GM12878 (cell line): ENCODE results near the gene SLC15A5. TPM values are rescaled to one million over a fixed set of nuclear protein-coding genes. Genes with fewer than 3 reads are reported as not detected.

ENCODE experiments used
- ATAC-seq: fragments of 200-7000 bp; cut with Tn5 transposase; 3 replicates; pipeline ENCODE4 v1.9.1; 2020; ENCODE audit warnings: mild to moderate bottlenecking, moderate library complexity
- BruUV-seq: library from RNA; stranded (reverse); fragments of 400-500 nt; replicated peaks from 2 replicates; lab custom pipeline; 2021; lab: Mats Ljungman, UMichigan
- CTCF ChIA-PET: fragments of 300-600 bp; sonication (Branson Sonifier 250); formaldehyde crosslinking; extraction: SDS; loops from one replicate; lab custom pipeline; 2021; ENCODE audit warnings: inconsistent platforms; lab: Yijun Ruan, JAX
- POLR2A ChIA-PET: fragments of 350-600 bp; formaldehyde crosslinking; extraction: SDS; loops from one replicate; lab custom pipeline; 2021; ENCODE audit warnings: inconsistent platforms; lab: Charles Lee
- RAD21 ChIA-PET: fragments of 300-600 bp; sonication (Branson Sonifier 250); formaldehyde crosslinking; loops from one replicate; lab custom pipeline; 2023; ENCODE audit warnings: antibody characterized with exemption; ENCODE audit not compliant: unreplicated experiment; lab: Charles Lee
- SMC1A ChIA-PET: fragments of 300-600 bp; sonication (Branson Sonifier 250); formaldehyde crosslinking; loops from one replicate; lab custom pipeline; 2023; ENCODE audit not compliant: unreplicated experiment, uncharacterized antibody; lab: Charles Lee
- DNase-seq: peaks from one replicate; pipeline ENCODE4 v3.0.0-alpha.2; 2011; ENCODE audit warnings: low read depth, low spot score
- FAIRE-seq: peaks from 3 replicates; lab custom pipeline; 2011; peaks lifted over from hg19 to GRCh38; lab: Jason Lieb, UNC
- H2AFZ ChIP-seq: 2 replicates; pipeline ENCODE4 v1.6.0; 2011; ENCODE audit warnings: low read depth, low read length, control low read depth; ENCODE audit not compliant: control insufficient read depth
- H3K27ac ChIP-seq: 2 replicates; pipeline ENCODE4 v1.5.1; 2011; ENCODE audit warnings: control low read depth; ENCODE audit not compliant: control insufficient read depth, insufficient read depth
- H3K27me3 ChIP-seq, 2 experiments: replicated peaks in 1 of 2; 2 replicates each; pipeline versions ENCODE4 v1.6.0 to v1.6.1; 2011; ENCODE audit warnings: low read length in 1 of 2; ENCODE audit not compliant: control insufficient read depth in 2 of 2, insufficient read depth in 2 of 2
- H3K36me3 ChIP-seq, 2 experiments: 2 replicates each; pipeline ENCODE4 v1.5.1; 2011; ENCODE audit warnings: low read length in 1 of 2; ENCODE audit not compliant: control insufficient read depth in 2 of 2, insufficient read depth in 2 of 2
- H3K4me1 ChIP-seq: 2 replicates; pipeline ENCODE4 v1.6.1; 2011; ENCODE audit warnings: mild to moderate bottlenecking, low read length, moderate library complexity, mixed read lengths; ENCODE audit not compliant: control insufficient read depth, insufficient read depth
- H3K4me2 ChIP-seq: 2 replicates; pipeline ENCODE4 v1.6.0; 2011; ENCODE audit warnings: control low read depth; ENCODE audit not compliant: control insufficient read depth, insufficient read depth
- H3K4me3 ChIP-seq: fragments of 200-600 bp; sonication (generic); 2 replicates; pipeline ENCODE4 v1.5.1; 2016
- H3K79me2 ChIP-seq: 2 replicates; pipeline ENCODE4 v1.6.0; 2011; ENCODE audit warnings: low read length; ENCODE audit not compliant: control insufficient read depth, insufficient read depth
- H3K9ac ChIP-seq: 2 replicates; pipeline ENCODE4 v1.8.0; 2011; ENCODE audit warnings: low read length, control low read depth, mixed read lengths; ENCODE audit not compliant: control insufficient read depth, insufficient read depth
- H3K9me3 ChIP-seq: replicated peaks from 3 replicates; pipeline ENCODE4 v1.5.1; 2011; ENCODE audit warnings: mild to moderate bottlenecking, low read length; ENCODE audit not compliant: control insufficient read depth, insufficient read depth
- H4K20me1 ChIP-seq: 2 replicates; pipeline ENCODE4 v1.6.0; 2011; ENCODE audit not compliant: control insufficient read depth, insufficient read depth
- CEBPB ChIP-seq, 2 experiments: fragments of 150-350 bp in 1 of 2; IDR thresholded peaks; 2 replicates each; pipeline ENCODE4 v1.6.1; 2012 to 2014; ENCODE audit warnings: low read depth in 2 of 2, low read length in 2 of 2, borderline replicate concordance in 1 of 2, inconsistent platforms in 1 of 2
- EED ChIP-seq: sonication (generic); IDR thresholded peaks from 2 replicates; pipeline ENCODE4 v1.6.1; 2016; ENCODE audit warnings: antibody characterized with exemption, low read depth
- EZH2 ChIP-seq: IDR thresholded peaks from 2 replicates; pipeline ENCODE4 v1.6.1; 2012; ENCODE audit warnings: low read depth, mild to moderate bottlenecking, control low read depth, inconsistent platforms, low read length, borderline replicate concordance; ENCODE audit not compliant: control insufficient read depth
- HDGF ChIP-seq: fragments of 450-650 bp; IDR thresholded peaks from 2 replicates; pipeline ENCODE4 v1.6.1; 2016; ENCODE audit warnings: antibody characterized with exemption
- IRF4 ChIP-seq: IDR thresholded peaks from 2 replicates; pipeline ENCODE4 v1.6.1; 2011; ENCODE audit warnings: low read depth, low read length
- NFIC ChIP-seq: IDR thresholded peaks from 2 replicates; pipeline ENCODE4 v1.6.1; 2012; ENCODE audit warnings: low read depth, mild to moderate bottlenecking, inconsistent platforms, low read length, moderate library complexity
- NRF1 ChIP-seq: conservative IDR thresholded peaks from 2 replicates; pipeline ENCODE4 v1.6.1; 2011; ENCODE audit warnings: mild to moderate bottlenecking, low read depth, low read length, improper control_type of control experiment
- PML ChIP-seq: IDR thresholded peaks from 2 replicates; pipeline ENCODE4 v1.6.1; 2012; ENCODE audit warnings: low read length, inconsistent platforms
- RB1 ChIP-seq: fragments of 450-650 bp; formaldehyde crosslinking; IDR thresholded peaks from 2 replicates; pipeline ENCODE4 v1.6.1; 2017; ENCODE audit warnings: mild to moderate bottlenecking, borderline replicate concordance
- SMAD1 ChIP-seq: fragments of 450-650 bp; IDR thresholded peaks from 2 replicates; pipeline ENCODE4 v1.6.1; 2018; ENCODE audit warnings: mild to moderate bottlenecking, low read depth; ENCODE audit not compliant: partially characterized antibody
- SP1 ChIP-seq: IDR thresholded peaks from one replicate; pipeline ENCODE4 v1.6.1; 2011; ENCODE audit warnings: low read depth, low read length
- SRF ChIP-seq, 2 experiments: IDR thresholded peaks; 2 replicates each; pipeline ENCODE4 v1.6.1; 2011; ENCODE audit warnings: low read depth in 2 of 2, low read length in 2 of 2, mild to moderate bottlenecking in 1 of 2, moderate library complexity in 1 of 2
- TARDBP ChIP-seq: IDR thresholded peaks from 2 replicates; pipeline ENCODE4 v1.6.1; 2016; ENCODE audit warnings: borderline replicate concordance
- TCF3 ChIP-seq: IDR thresholded peaks from 2 replicates; pipeline ENCODE4 v1.6.1; 2012; ENCODE audit warnings: low read depth, mild to moderate bottlenecking, low read length, borderline replicate concordance; ENCODE audit not compliant: insufficient read depth
- YY1 ChIP-seq: IDR thresholded peaks from 2 replicates; pipeline ENCODE4 v1.6.1; 2011; ENCODE audit warnings: low read depth, mild to moderate bottlenecking, low read length
- ZSCAN29 ChIP-seq: fragments of 450-650 bp; IDR thresholded peaks from 2 replicates; pipeline ENCODE4 v1.6.1; 2017; ENCODE audit warnings: mild to moderate bottlenecking, moderate library complexity
- ZZZ3 ChIP-seq: IDR thresholded peaks from 2 replicates; pipeline ENCODE4 v1.6.1; 2011; ENCODE audit warnings: low read depth; ENCODE audit not compliant: control insufficient read depth, insufficient read length
- WGBS: methylation state at CpG from one replicate; pipeline ENCODE4 v1.1.6; 2016; ENCODE audit warnings: low lambda C conversion rate; ENCODE audit not compliant: insufficient replicate concordance, insufficient coverage; ENCODE audit errors: missing lambda C conversion rate; 5-methylcytosine and 5-hydroxymethylcytosine counted together
- in situ Hi-C: fragments of 300-500 bp; cut with MboI; formaldehyde crosslinking; loops from 9 replicates; pipeline ENCODE4 v1.14.3; 2018; ENCODE audit warnings: mixed read lengths
- intact Hi-C: fragments of 100-400 bp; cut with micrococcal nuclease; formaldehyde crosslinking; loops from one replicate; pipeline ENCODE4 v1.14.2; 2022; ENCODE audit not compliant: unreplicated experiment
- polyA plus RNA-seq, 11 experiments: library from polyadenylated mRNA; depleted of rRNA in 4 of 11; unstranded in 6 of 11; stranded (reverse) in 5 of 11; fragments of >200 nt; fragmentation: Nextera tagmentation in 4 of 11; fragmentation: Illumina TruSeq in 1 of 11; extraction: Ambion mirVana in 4 of 11; extraction: Trizol in 1 of 11; gene quantifications; 1 replicate in 1 of 11; 2 replicates in 10 of 11; pipeline versions ENCODE4 v1.2.1 to v1.2.3, GENCODE V29; 2011 to 2016; ENCODE audit warnings: inconsistent platforms in 2 of 11, missing spikeins in 2 of 11, low read depth in 1 of 11
- total RNA-seq, 4 experiments: library from RNA; depleted of rRNA in 3 of 4; stranded (reverse); fragments of >200 nt in 3 of 4; fragmentation: Illumina TruSeq in 1 of 4; extraction: Trizol in 1 of 4; gene quantifications; 2 replicates each; pipeline versions ENCODE4 v1.2.1 to v1.2.3, GENCODE V29; 2013 to 2021

The SLC15A5 gene
- total and polyA plus RNA-seq, 10 of the 15 experiments (the other 5 are each of a cell fraction or from before 2014, with no cell fraction given), result not detected

GRCh38 chr12:16323638-16324037, 46.2 kb upstream of the SLC15A5 start:
- H3K9me3 ChIP-seq, result no peaks in the 10 kb centered on the region; the same call in 2 of the 3 replicates
- H3K9ac ChIP-seq, result no peak overlapping the region
- H3K4me1 ChIP-seq, result no peaks in the 10 kb centered on the region
- ChIA-PET CTCF (no interaction called here), RAD21 (no interaction called here)
- H2AFZ ChIP-seq, result no peak overlapping the region
- intact Hi-C loops, result no loop called here
- no peak overlapping the region for H3K27ac ChIP-seq
- BruUV-seq, result no TSS peak
- in situ Hi-C loops, result no loop called here
- no peak overlapping the region for H3K4me3 ChIP-seq
- TF ChIP-seq SRF (IDR thresholded peaks at IDR 0.05; ENCODE audit: low read depth in 2 of 2, low read length in 2 of 2), result no peak
- TF ChIP-seq PML, result no peak
- no peak for TF ChIP-seq CEBPB (IDR thresholded peaks at IDR 0.05; ENCODE audit: borderline replicate concordance in 1 of 2, low read depth in 2 of 2, low read length in 2 of 2)
- TF ChIP-seq, all 136 proteins: peak for 0
- no peaks in the 10 kb centered on the region for H3K36me3 ChIP-seq
- ChIA-PET POLR2A (no interaction called here), SMC1A (no interaction called here)
- H3K27me3 ChIP-seq, result no peaks in the 10 kb centered on the region
- no peaks in the 10 kb centered on the region for H4K20me1 ChIP-seq
- WGBS, result 15% methylated on average over 2 of the region's 2 CpGs
- DNase-seq, result no peak
- ATAC-seq, result no peak
- no peak overlapping the region for H3K4me2 ChIP-seq
- no peaks in the 10 kb centered on the region for H3K79me2 ChIP-seq
- FAIRE-seq, result no peak

GRCh38 chr12:16323010-16323409, 45.5 kb upstream of the SLC15A5 start:
- no peaks in the 10 kb centered on the region for H3K9me3 ChIP-seq
- no peaks in the 10 kb centered on the region for H3K27me3 ChIP-seq
- TF ChIP-seq YY1 (no peak), NFIC (no peak), HDGF (no peak), EZH2 (no peak), SMAD1 (no peak), ZZZ3 (no peak), NRF1 (no peak), TCF3 (no peak), ZSCAN29 (no peak), SP1 (no peak), IRF4 (no peak), TARDBP (no peak), RB1 (no peak), EED (no peak)
- ChIA-PET CTCF (interaction anchor here (1.9 kb wide), 1 partner anchor 8 kb away, joined by 4 read pairs; no protein-coding TSS in a partner anchor), POLR2A (no interaction called here), SMC1A (interaction anchor here (0.7 kb wide), 1 partner anchor 159 kb away, joined by 3 read pairs; no protein-coding TSS in a partner anchor), RAD21 (no interaction called here)
- no peaks in the 10 kb centered on the region for H3K36me3 ChIP-seq
- WGBS, result 0% methylated on average over 1 of the region's 1 CpG
- H3K4me2 ChIP-seq, result no peak overlapping the region
- H3K4me3 ChIP-seq, result no peak overlapping the region
- FAIRE-seq (no peak), ATAC-seq (no peak), DNase-seq (no peak)
- in situ Hi-C loops, result no loop called here
- H3K79me2 ChIP-seq, result no peaks in the 10 kb centered on the region
- H4K20me1 ChIP-seq, result no peaks in the 10 kb centered on the region
- H3K27ac ChIP-seq, result no peak overlapping the region
- BruUV-seq, result no TSS peak
- H3K9ac ChIP-seq, result no peak overlapping the region
- H3K4me1 ChIP-seq, result no peaks in the 10 kb centered on the region
- H2AFZ ChIP-seq, result no peak overlapping the region
- intact Hi-C loops, result no loop called here
